GM19397 (cell line): ENCODE results near the gene HPCAL4.
A peak's percentile ranks its signal among the peaks of the same experiment; 100 is the strongest.

ENCODE experiments used
- ATAC-seq: cut with Tn5 transposase; IDR thresholded peaks from one replicate; pipeline ENCODE4 v1.9.1; 2021; ENCODE audit warnings: mild to moderate bottlenecking, moderate library complexity; ENCODE audit not compliant: unreplicated experiment

HPCAL4 gene

DNA sequence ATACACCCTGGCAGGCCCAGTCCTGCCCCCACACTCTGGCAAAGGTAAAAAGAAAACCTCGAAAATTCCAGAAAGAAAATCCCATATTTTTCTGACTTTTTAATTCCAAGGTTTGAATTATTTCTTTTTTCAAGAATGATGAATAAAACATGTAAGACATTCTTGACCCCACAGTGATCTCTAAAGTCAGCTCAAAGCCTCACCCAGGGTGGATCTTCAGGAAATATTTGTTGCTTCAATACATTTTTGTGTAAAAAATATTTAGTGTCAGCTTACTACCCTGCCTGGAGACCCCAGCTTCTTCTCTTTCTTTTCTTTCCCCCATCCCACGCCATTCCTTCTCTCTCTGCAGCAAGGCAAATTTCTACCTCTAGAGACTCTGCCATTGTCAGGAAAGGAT lies 12.3 kb downstream of the HPCAL4 start:
- no peak for ATAC-seq

GRCh38 chr1:39677645-39678044 lies 13.6 kb downstream of the HPCAL4 start:
- ATAC-seq: no peak

- ATAC-seq: no peak
Observed at GRCh38 chr1:39676948-39677548, 14.2 kb downstream of the HPCAL4 start.

DNA sequence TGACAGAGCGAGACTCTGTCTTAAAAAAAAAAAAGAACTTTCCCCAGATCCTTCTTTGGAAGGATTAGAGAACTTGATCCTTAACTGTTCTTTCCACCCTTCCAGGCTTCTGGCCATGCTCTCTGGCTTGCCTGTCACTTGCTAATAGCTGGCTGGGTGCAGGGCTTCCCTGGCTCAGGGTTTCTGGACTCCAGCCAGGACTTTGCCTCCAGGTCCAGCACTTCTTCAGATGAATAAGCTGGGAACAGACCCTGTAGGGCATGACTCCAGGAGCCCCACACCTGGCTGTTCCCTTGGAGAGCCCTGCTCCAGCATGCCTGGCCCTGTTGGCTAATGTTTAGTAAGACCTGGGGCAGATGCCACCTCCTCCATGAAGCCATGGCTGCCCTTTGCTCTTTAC lies 16.0 kb downstream of the HPCAL4 start:
- no peak for ATAC-seq

DNA sequence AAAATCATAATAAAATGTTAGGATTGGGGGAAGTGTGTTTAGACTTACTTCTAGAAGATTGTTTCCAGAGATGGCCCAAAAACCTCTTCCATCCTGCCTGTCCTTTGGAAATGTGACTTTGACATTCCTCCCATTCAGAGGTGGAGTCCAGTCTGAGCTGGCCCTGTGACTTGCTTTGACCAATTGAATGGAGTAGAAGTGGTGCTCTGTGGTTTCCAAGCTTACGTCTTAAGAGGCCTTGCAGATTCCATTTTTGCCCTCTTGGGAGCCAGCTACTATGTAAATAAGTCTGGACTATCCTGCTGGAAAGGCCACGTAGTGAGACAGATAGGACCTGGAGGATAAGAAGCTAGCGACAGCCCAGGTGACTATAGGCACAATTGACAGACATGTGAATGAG lies 18.0 kb downstream of the HPCAL4 start:
- no peak for ATAC-seq

GRCh38 chr1:39672551-39672947 lies 18.7 kb downstream of the HPCAL4 start:
- no peak for ATAC-seq

DNA sequence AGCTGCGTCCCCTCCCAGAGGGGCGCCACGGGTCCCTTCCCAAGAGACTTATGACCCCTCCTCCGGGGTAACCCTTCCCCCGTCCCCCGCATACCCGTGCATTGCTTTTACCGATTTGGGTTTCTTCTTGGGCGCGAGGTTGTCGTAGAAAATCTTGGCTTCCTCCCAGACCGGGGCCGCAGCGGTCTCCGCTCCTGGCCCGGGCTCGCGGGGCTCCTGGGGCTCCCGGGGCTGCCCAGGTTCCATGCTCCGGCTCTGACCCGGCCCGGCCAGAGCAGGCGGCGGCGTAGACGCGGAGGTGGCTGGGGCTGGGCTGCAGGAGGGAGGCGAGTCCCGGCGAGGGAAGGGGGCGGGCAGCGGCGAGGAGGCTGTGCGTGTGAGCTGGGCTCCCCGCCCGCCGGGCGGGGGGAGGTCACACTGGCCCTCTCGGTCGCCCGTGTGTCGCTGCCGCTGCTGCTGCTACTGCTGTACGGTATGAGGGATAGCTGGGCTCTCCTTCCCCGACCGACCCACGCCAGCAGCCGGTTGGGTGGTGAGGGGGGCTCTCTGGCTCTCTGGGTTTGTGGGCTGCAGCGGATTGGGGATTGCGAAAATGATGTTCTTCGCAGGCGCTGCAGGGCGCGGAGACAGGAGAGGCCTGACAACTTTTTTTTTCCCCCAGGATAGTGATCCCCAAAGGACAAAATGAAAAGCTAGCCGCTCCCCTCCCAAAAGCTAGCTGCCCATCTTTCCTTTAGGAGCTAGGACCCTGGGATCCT lies 19.3 kb downstream of the HPCAL4 start, which contains the start of gene NT5C1A:
Gene NT5C1A (minus strand): TSS at position 315 of the 758 bp plus-strand sequence. CDS start 69 bp downstream, at position 246.
- no peak for ATAC-seq

- ATAC-seq: no peak
Observed at GRCh38 chr1:39671433-39671792, 19.8 kb downstream of the HPCAL4 start.

DNA sequence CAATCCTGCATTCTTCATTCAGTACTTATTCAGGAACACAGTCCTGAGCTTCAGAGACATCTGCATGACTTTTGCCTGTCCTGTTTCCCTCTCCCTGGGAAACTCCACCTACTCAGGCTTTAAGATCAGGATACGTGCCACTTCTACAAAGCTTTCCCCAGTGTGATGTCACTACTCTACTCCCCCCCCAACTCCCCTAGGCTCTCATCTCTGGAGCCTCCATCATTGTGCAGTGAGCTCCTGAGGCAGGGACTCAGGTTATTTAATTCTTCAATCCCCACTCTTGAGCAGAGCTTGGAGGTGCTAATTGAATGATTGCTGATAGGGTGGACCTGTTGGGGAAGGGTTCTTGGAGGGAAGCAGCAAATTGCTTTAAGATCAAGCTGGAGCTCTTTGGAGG lies 20.5 kb downstream of the HPCAL4 start:
- no peak for ATAC-seq

- no peak for ATAC-seq
Observed at GRCh38 chr1:39668894-39669293, 22.3 kb downstream of the HPCAL4 start.

DNA sequence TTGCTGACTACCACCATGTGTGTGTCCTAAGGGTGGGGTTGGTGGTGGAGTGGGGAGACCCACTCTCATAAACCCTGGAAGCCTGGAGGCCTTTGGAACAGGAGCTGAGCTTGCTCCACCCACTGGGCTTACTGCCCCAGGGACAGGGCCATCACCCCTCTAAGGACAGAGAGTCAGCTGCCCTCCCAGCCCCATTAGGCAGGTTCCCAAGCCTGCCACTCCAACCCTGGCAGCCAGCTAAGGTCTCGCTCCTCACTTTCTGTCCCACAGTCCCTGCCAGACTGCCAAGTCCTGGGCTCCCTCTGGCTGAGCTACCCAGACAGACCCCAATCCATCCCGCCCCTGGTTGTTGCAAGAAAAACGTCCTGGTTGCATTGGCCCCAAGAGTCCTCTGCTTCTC lies 23.1 kb downstream of the HPCAL4 start:
- no peak for ATAC-seq

- ATAC-seq: peak; percentile 76
Observed at GRCh38 chr1:39666772-39667171, 24.5 kb downstream of the HPCAL4 start.

- no peak for ATAC-seq
Observed at GRCh38 chr1:39663559-39663958, 27.7 kb downstream of the HPCAL4 start.

GRCh38 chr1:39662861-39663260 lies 28.4 kb downstream of the HPCAL4 start:
- no peak for ATAC-seq

- no peak for ATAC-seq
Observed at GRCh38 chr1:39659538-39659937, 31.7 kb downstream of the HPCAL4 start.

DNA sequence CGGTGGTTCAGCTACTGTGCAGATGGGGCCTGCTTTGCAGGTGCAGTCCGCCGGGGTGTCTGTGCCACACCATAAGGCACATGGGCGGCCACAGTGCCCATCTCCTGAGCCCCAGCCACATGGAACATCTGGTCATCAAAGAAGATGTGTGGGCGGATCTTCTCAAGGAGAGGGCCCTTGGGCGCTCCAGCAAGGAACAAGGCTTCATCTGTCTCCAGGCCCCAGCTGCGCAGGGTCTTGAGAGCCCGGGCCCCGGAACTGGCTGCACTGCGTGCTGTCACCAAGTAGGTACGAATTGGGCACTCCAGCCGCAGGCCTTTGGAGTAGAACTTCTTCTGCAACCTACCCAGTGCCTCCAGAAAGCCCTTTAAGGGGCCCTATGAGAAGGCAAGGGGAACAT lies 32.1 kb downstream of the HPCAL4 start:
- ATAC-seq: no peak

DNA sequence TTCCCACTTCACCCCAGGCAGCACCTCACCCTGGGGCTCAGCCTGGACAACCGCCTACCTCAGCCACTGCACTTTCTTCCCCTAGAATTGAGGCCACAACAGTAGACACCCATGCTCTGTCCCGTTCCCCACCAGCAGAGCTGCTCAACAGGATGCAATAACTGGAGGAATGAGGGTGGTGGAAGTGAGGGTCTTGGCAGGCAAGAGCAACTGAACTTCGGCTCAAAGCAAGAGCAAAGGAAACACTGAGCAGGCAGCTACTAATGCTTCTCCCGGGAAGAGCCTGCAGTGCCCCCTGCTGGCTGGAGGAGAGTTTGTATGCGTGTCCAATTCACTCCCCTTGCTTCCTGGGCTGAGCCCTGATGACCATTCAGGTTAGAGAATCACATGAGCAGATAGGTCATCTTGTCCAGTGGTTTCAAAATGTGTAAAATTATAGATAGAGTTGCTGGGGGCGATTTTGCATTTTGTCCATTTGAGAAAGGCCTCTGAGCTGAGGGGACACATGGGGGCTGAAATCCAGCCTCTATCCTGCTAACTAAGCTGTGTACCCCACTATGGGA lies 33.2 kb downstream of the HPCAL4 start:
- ATAC-seq: no peak

DNA sequence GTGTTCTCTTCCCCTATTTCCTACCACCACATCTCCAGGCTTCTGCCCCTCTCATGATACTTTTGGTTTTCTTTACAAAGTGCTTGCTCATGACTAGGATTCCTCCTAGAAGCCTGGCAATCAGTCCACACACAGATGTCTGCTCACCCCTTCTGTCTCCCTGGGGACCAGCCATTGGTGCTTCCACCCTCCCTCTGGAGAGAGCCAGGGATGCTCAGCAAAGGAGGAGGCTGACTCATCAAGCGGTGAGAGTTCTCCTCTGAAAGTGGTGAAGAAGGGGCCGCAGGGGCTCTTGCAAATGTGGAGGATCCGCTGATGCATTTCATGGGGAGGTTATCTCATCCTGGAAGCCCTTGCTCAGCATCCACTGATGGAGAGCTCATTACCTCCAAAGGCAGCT lies 33.8 kb downstream of the HPCAL4 start:
- no peak for ATAC-seq

DNA sequence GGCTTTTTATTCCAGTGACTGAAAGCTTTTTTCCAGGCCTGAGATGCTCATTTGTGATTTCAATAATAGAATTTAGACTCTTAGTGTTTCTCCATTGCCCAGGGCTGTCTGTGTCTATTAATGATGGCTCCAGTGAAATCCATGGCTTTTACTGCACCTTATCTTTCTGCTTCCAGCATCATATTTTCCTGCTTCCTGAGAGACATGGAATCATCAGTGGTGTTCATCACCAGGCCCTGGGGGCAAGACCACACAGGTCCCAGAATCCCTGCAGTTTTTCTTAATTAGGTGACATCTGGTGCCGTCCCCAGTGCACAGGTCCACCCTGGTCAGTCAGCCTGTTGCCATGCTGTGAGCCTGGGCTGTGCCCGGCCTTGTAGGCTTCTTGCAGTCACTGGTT lies 34.8 kb downstream of the HPCAL4 start:
- no peak for ATAC-seq

DNA sequence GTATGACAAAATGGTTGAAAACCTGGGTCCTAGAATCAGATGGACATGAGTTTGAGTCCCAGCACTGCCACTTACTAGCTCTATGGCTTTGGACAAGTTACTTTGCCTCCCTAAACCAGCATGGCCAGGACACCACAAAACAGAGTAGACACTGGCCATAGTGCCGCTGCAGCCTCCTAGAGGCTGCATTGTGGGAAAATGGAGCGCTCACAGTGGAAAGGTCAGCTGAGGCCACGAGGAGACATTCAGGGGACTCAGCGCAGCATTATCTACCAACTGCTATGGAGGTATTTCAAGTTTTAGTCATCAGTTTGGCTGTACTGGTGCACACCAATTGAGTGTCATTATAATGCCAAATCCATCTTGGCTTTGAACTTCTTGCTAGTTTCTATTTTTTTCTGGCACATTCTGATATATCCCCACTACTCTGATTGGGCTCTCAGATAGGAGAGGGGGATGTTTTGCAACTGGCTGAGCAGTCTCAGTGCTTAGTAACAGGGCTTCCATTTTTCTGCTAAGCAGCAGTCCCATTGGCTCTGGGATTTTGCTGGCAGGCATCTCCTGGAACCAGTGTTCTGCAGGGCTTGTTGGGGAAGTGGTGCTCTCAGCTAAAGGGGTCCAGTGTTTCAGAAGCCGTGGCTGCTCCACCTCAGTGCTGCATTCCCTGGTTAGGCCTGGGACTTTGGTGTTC lies 35.5 kb downstream of the HPCAL4 start:
- ATAC-seq: no peak

- no peak for ATAC-seq
Observed at GRCh38 chr1:39654291-39654690, 36.9 kb downstream of the HPCAL4 start.

GRCh38 chr1:39653546-39654031 lies 37.6 kb downstream of the HPCAL4 start:
- ATAC-seq: no peak
